ENCODE measurements around the gene SDE2.

DNA sequence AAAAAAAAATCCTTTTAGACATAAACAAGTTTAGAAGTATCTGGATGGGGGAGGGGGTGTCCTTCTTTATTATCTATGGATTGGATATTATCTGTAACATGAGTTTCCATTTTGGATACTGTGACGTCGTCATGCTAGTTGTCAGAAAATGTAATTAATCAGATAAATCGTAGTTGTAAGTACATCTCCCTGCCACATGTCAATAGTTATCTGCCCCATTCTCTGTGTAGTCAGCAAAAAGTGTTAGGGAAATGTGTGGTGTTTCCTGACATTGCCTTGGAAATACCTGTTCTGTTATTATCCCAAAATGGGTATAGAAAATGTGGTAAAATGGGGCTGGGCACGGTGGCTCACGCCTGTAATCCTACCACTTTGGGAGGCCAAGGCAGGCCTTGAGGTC, 24.6 kb upstream of the SDE2 start:
- no peak for TF ChIP-seq ELF4 (IDR thresholded peaks at IDR 0.05)
- no peak for TF ChIP-seq FOXM1 (IDR thresholded peaks at IDR 0.05; ENCODE audit: borderline replicate concordance)
- TF ChIP-seq SP1 (IDR thresholded peaks at IDR 0.05): no peak
- TF ChIP-seq, protein P1, sequence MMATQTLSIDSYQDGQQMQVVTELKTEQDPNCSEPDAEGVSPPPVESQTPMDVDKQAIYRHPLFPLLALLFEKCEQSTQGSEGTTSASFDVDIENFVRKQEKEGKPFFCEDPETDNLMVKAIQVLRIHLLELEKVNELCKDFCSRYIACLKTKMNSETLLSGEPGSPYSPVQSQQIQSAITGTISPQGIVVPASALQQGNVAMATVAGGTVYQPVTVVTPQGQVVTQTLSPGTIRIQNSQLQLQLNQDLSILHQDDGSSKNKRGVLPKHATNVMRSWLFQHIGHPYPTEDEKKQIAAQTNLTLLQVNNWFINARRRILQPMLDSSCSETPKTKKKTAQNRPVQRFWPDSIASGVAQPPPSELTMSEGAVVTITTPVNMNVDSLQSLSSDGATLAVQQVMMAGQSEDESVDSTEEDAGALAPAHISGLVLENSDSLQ (IDR thresholded peaks at IDR 0.05): peak; percentile 4; the same call in 1 of the 2 replicates

All from HEK293T (cell line).